DOHH2 (cell line): ENCODE results near the gene MAP7D1.

Source experiments
- CTCF ChIP-seq: fragments of 200-600 bp; sonication (generic); IDR thresholded peaks from one replicate; pipeline ENCODE4 v1.5.1; 2014; ENCODE audit warnings: antibody characterized with exemption, mild to moderate bottlenecking, low read depth, low read length; ENCODE audit not compliant: poor library complexity, severe bottlenecking
- EZH2phosphoT487 ChIP-seq: fragments of 200-600 bp; sonication (generic); IDR thresholded peaks from 2 replicates; pipeline ENCODE4 v1.6.1; 2017; ENCODE audit warnings: borderline replicate concordance, mild to moderate bottlenecking, antibody characterized with exemption, low read length, moderate library complexity, mixed read lengths

GRCh38 chr1:36224537-36225282 lies 68.8 kb downstream of the MAP7D1 start:
- TF ChIP-seq CTCF (no peak), EZH2phosphoT487 (no peak)
